ENCODE data around the gene SNX25.

GRCh38 chr4:185380320-185380719 is 170.9 kb downstream of the SNX25 start:
- TF ChIP-seq CTCF (IDR thresholded peaks at IDR 0.05): no peak
- no peak for TF ChIP-seq POLR2A (IDR thresholded peaks at IDR 0.05)

Data from Peyer's patch (tissue), 4 donors.